Esophagus (tissue), 2 donors: ENCODE data around the gene ST7. TPM values are rescaled to one million over a fixed set of nuclear protein-coding genes. Genes with fewer than 3 reads are reported as not detected.
"Not testable (repeated sequence)": the region's sequence is repeated elsewhere in the genome, so short reads cannot be mapped to it uniquely, and the experiment has no call there.

ENCODE experiments used
- H3K27ac ChIP-seq, 2 donors: one replicate each; pipeline ENCODE4 v1.5.1; 2013; ENCODE audit warnings: low read depth in 2 of 2, mild to moderate bottlenecking in 2 of 2, inconsistent platforms in 1 of 2, low read length in 1 of 2, moderate library complexity in 1 of 2
- H3K27me3 ChIP-seq, 2 donors: one replicate each; pipeline ENCODE4 v1.6.1; 2013; ENCODE audit warnings: low read length in 2 of 2, control low read depth in 1 of 2, mild to moderate bottlenecking in 1 of 2; ENCODE audit not compliant: insufficient read depth in 2 of 2, control insufficient read depth in 1 of 2
- H3K36me3 ChIP-seq, 2 donors: one replicate each; pipeline ENCODE4 v1.6.1; 2013; ENCODE audit warnings: low read length in 1 of 2; ENCODE audit not compliant: control insufficient read depth in 2 of 2, insufficient read depth in 2 of 2
- H3K4me1 ChIP-seq, 2 donors: one replicate each; pipeline ENCODE4 v1.6.1; 2013; ENCODE audit warnings: low read length in 1 of 2; ENCODE audit not compliant: control insufficient read depth in 2 of 2, insufficient read depth in 2 of 2
- H3K4me3 ChIP-seq, 2 donors: one replicate each; pipeline ENCODE4 v1.5.1; 2013; ENCODE audit warnings: low read length in 2 of 2, mild to moderate bottlenecking in 2 of 2, low read depth in 1 of 2, moderate library complexity in 1 of 2
- H3K9me3 ChIP-seq, 2 donors: one replicate each; pipeline ENCODE4 v1.6.1; 2013; ENCODE audit warnings: mild to moderate bottlenecking in 2 of 2, low read depth in 1 of 2, low read length in 1 of 2, moderate library complexity in 1 of 2; ENCODE audit not compliant: control insufficient read depth in 2 of 2, insufficient read depth in 1 of 2
- WGBS, 2 donors: extraction: QIAGEN DNeasy Blood & Tissue Kit; methylation state at CpG; one replicate each; pipeline ENCODE4 v1.1.7; 2013; 5-methylcytosine and 5-hydroxymethylcytosine counted together
- polyA plus RNA-seq, 2 donors: library from polyadenylated mRNA; stranded (reverse); fragments of 200-250 nt; gene quantifications; one replicate each; pipeline ENCODE4 v1.2.3, GENCODE V29; 2013
- donor health status: healthy with polysubstance abuse.
- donor health status: Bipolar disorder and iron deficiency.

ST7 gene
- polyA plus RNA-seq, 2 donors: 4.3 to 7.4 TPM

DNA sequence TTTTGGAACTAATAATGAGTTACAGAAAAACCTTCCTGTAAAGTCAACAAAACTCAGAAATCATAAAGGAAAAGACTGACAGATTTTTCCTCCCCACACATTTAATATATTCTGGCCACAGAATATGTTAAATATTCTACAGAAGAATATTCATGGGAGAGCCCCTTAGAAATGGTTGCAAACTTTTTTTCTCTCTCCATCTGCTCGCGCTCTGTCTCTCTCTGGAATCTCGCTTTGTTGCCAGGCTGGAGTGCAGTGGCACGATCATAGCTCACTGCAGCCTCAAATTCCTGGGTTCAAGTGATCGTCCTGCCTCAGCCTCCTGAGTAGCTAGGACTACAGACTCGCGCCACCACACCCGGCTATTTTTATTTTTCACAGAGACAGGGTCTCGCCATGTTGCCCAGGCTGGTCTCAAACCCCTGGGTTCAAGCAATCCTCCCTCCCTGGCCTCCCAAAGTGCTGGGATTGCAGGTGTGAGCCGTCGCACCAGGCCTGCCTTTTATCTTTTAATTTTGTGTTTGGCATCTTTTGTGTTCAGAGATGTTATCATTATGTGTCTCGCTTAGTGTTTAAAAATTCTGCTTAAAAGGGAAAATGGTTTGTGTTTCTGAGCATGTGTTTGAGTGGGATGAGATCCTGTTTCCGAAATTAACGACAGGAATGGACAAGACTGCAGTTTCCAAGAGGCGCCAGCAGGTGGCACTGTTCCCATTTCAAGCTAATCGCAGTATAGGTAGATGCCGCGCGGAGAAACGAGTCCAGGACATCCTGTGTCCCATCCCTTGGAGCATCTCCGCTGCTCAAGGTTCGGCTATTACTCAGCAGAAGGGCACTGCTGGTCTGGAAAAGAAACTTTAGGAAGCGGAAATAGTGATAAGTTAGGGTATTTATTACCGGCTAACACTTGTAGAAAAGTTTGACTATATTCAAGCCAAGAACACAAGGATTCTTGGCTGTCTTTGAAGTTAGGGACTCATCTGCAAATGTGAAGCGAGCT, 23.1 kb upstream of the ST7 start:
- Histone ChIP-seq H3K27ac (no peak overlapping the region), H3K4me1 (no peaks in the 10 kb centered on the region), H3K27me3 (no peaks in the 10 kb centered on the region), H3K4me3 (no peak overlapping the region), H3K9me3 (no peaks in the 10 kb centered on the region), H3K36me3 (no peaks in the 10 kb centered on the region)
- 34 to 35% methylated on average over 25 of the region's 25 CpGs for WGBS, 2 donors

DNA sequence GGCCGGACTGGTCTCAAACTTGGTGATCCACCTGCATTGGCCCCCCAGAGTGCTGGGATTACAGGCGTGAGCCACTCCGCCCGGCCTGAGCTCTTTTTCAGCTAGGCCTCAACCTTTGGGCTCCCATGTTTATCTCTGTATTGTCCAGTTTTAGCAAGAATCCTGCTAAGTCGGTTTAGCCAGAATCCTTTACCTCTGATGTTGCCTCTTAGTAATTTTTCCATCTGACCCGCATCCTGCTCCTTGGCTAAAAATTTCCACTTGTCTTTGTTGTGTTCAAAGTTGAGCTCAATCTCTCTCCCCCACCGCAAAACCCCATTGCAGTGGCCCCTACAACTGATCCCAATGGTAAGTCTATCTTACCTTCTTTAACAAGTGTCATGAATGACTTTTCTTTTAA, 20.7 kb upstream of the ST7 start:
- WGBS, 2 donors: 97% methylated on average over 7 of the region's 7 CpGs
- Histone ChIP-seq H3K4me3 (no peak overlapping the region), H3K4me1 (no peaks in the 10 kb centered on the region), H3K36me3 (no peaks in the 10 kb centered on the region), H3K9me3 (no peaks in the 10 kb centered on the region), H3K27ac (no peak overlapping the region), H3K27me3 (no peaks in the 10 kb centered on the region)

- Histone ChIP-seq H3K4me3 (no peak overlapping the region), H3K36me3 (no peaks in the 10 kb centered on the region), H3K9me3 (no peaks in the 10 kb centered on the region), H3K27ac (no peak overlapping the region), H3K27me3 (no peaks in the 10 kb centered on the region), H3K4me1 (no peaks in the 10 kb centered on the region)
- WGBS, 2 donors: 84 to 97% methylated on average over 3 of the region's 3 CpGs
Measured at GRCh38 chr7:116933465-116933864, 19.8 kb upstream of the ST7 start.

- no peak overlapping the region for H3K27ac ChIP-seq
- 80% methylated on average over 2 of the region's 2 CpGs for WGBS, 2 donors
- no peaks in the 10 kb centered on the region for H3K27me3 ChIP-seq
- no peaks in the 10 kb centered on the region for H3K36me3 ChIP-seq
- no peaks in the 10 kb centered on the region for H3K9me3 ChIP-seq
- no peaks in the 10 kb centered on the region for H3K4me1 ChIP-seq
- H3K4me3 ChIP-seq: no peak overlapping the region
Measured at GRCh38 chr7:116934580-116934979, 18.7 kb upstream of the ST7 start.

GRCh38 chr7:116936844-116937243, 16.5 kb upstream of the ST7 start:
- not testable (repeated sequence) for H3K27ac ChIP-seq, H3K36me3 ChIP-seq, H3K4me3 ChIP-seq, H3K4me1 ChIP-seq, H3K27me3 ChIP-seq, H3K9me3 ChIP-seq
- 72 to 73% methylated on average over 4 of the region's 4 CpGs for WGBS, 2 donors

DNA sequence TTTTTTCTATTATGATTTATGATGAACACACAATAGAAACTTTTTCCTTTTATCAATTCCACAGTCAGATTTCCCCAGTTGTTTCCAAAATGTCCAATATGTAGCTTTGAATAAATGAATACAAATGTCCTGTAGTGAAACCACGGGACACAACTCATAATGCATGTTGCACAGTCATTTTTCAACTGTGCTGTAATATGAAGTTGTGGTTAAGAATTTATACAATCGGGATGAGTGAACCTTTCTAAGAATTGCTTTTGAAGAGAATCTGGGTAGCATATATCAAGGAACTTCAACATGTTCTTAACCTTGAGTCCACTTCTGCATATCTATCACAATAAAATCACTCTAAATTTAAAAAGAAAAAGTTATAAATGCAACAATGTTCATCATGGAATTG, 14.6 kb upstream of the ST7 start:
- Histone ChIP-seq H3K36me3 (no peaks in the 10 kb centered on the region), H3K27ac (no peak overlapping the region), H3K27me3 (no peaks in the 10 kb centered on the region), H3K4me1 (no peaks in the 10 kb centered on the region), H3K9me3 (no peaks in the 10 kb centered on the region), H3K4me3 (no peak overlapping the region)
- 77 to 82% methylated on average over 2 of the region's 2 CpGs for WGBS, 2 donors

- no peak overlapping the region for H3K27ac ChIP-seq
Measured at GRCh38 chr7:116940689-116941370, 12.5 kb upstream of the ST7 start.

GRCh38 chr7:116942504-116942903, 10.8 kb upstream of the ST7 start:
- no peaks in the 10 kb centered on the region for H3K36me3 ChIP-seq
- 73 to 74% methylated on average over 2 of the region's 2 CpGs for WGBS, 2 donors
- H3K9me3 ChIP-seq: no peaks in the 10 kb centered on the region
- no peaks in the 10 kb centered on the region for H3K4me1 ChIP-seq
- no peaks in the 10 kb centered on the region for H3K27me3 ChIP-seq
- no peak overlapping the region for H3K4me3 ChIP-seq
- H3K27ac ChIP-seq: no peak overlapping the region

More at GRCh38 chr7:116940689-116941370, 12.5 kb upstream of the ST7 start:
- Histone ChIP-seq H3K36me3 (no peaks in the 10 kb centered on the region), H3K4me3 (no peak overlapping the region), H3K27me3 (no peaks in the 10 kb centered on the region), H3K9me3 (no peaks in the 10 kb centered on the region), H3K4me1 (no peaks in the 10 kb centered on the region)
- 79 to 81% methylated on average over 8 of the region's 8 CpGs for WGBS, 2 donors

- 74 to 81% methylated on average over 3 of the region's 3 CpGs for WGBS, 2 donors
Measured at GRCh38 chr7:116948934-116949333, 4.4 kb upstream of the ST7 start.

More at GRCh38 chr7:116948934-116949333, 4.4 kb upstream of the ST7 start:
- no peaks in the 10 kb centered on the region for H3K4me1 ChIP-seq
- H3K27me3 ChIP-seq: no peaks in the 10 kb centered on the region
- H3K9me3 ChIP-seq: no peaks in the 10 kb centered on the region
- H3K4me3 ChIP-seq: no peak overlapping the region
- no peak overlapping the region for H3K27ac ChIP-seq
- no peaks in the 10 kb centered on the region for H3K36me3 ChIP-seq
